ENCODE results near the gene ITGAV.

- TF ChIP-seq TEAD4 (IDR thresholded peaks at IDR 0.05), result no peak
- no peak for TF ChIP-seq TAF1 (IDR thresholded peaks at IDR 0.05; ENCODE audit: low read depth)
- no peak for TF ChIP-seq EGR1 (IDR thresholded peaks at IDR 0.05)
- TF ChIP-seq NFIC (IDR thresholded peaks at IDR 0.05), result no peak
- TF ChIP-seq, protein P1, sequence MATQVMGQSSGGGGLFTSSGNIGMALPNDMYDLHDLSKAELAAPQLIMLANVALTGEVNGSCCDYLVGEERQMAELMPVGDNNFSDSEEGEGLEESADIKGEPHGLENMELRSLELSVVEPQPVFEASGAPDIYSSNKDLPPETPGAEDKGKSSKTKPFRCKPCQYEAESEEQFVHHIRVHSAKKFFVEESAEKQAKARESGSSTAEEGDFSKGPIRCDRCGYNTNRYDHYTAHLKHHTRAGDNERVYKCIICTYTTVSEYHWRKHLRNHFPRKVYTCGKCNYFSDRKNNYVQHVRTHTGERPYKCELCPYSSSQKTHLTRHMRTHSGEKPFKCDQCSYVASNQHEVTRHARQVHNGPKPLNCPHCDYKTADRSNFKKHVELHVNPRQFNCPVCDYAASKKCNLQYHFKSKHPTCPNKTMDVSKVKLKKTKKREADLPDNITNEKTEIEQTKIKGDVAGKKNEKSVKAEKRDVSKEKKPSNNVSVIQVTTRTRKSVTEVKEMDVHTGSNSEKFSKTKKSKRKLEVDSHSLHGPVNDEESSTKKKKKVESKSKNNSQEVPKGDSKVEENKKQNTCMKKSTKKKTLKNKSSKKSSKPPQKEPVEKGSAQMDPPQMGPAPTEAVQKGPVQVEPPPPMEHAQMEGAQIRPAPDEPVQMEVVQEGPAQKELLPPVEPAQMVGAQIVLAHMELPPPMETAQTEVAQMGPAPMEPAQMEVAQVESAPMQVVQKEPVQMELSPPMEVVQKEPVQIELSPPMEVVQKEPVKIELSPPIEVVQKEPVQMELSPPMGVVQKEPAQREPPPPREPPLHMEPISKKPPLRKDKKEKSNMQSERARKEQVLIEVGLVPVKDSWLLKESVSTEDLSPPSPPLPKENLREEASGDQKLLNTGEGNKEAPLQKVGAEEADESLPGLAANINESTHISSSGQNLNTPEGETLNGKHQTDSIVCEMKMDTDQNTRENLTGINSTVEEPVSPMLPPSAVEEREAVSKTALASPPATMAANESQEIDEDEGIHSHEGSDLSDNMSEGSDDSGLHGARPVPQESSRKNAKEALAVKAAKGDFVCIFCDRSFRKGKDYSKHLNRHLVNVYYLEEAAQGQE (IDR thresholded peaks at IDR 0.05; ENCODE audit: low read depth), result no peak
- no peak for TF ChIP-seq RAD21 (IDR thresholded peaks at IDR 0.05; ENCODE audit: low read depth)
- no peak for TF ChIP-seq EP300 (IDR thresholded peaks at IDR 0.05; ENCODE audit: borderline replicate concordance)
- no peak for TF ChIP-seq CEBPB (IDR thresholded peaks at IDR 0.05)
- no peak for TF ChIP-seq CREB1 (IDR thresholded peaks at IDR 0.05; ENCODE audit: low read depth)
- no peak for TF ChIP-seq USF1 (IDR thresholded peaks at IDR 0.05)
- TF ChIP-seq, protein P2, sequence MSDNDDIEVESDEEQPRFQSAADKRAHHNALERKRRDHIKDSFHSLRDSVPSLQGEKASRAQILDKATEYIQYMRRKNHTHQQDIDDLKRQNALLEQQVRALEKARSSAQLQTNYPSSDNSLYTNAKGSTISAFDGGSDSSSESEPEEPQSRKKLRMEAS (IDR thresholded peaks at IDR 0.05), result no peak
- no peak for TF ChIP-seq YY1 (IDR thresholded peaks at IDR 0.05; ENCODE audit: low read depth)
- TF ChIP-seq FOXM1 (IDR thresholded peaks at IDR 0.05; ENCODE audit: borderline replicate concordance, low read depth), result no peak
These were observed 127.6 kb downstream of the ITGAV start for GRCh38 chr2:186717320-186718007.

Data from Ishikawa (cell line).